Panc1 (cell line): Measurements from ENCODE around the gene GPC6. TPM values are rescaled to one million over a fixed set of nuclear protein-coding genes. Genes with fewer than 3 reads are reported as not detected.

Experiments used
- ATAC-seq: fragments of 200-7000 bp; cut with Tn5 transposase; 2 replicates; pipeline ENCODE4 v1.9.1; 2020; ENCODE audit warnings: mild to moderate bottlenecking, moderate library complexity
- BruUV-seq: library from RNA; stranded (reverse); fragments of 400-500 nt; replicated peaks from 2 replicates; lab custom pipeline; 2021; lab: Mats Ljungman, UMichigan
- CTCF ChIA-PET: fragments of 300-600 bp; sonication (Branson Sonifier 250); formaldehyde crosslinking; loops from one replicate; lab custom pipeline; 2022; ENCODE audit warnings: antibody characterized with exemption; lab: Charles Lee
- POLR2A ChIA-PET: fragments of 300-600 bp; sonication (Branson Sonifier 250); formaldehyde crosslinking; loops from one replicate; lab custom pipeline; 2022; ENCODE audit warnings: antibody characterized with exemption; lab: Charles Lee
- DNase-seq: peaks from one replicate; pipeline ENCODE4 v3.0.0-alpha.2; 2010; ENCODE audit warnings: low read depth, low spot score
- H3K27ac ChIP-seq: 2 replicates; pipeline ENCODE4 v1.5.1; 2011; ENCODE audit warnings: mild to moderate bottlenecking, low read length, inconsistent platforms
- H3K27me3 ChIP-seq: fragments of 200-500 bp; sonication (Bioruptor generic); 2 replicates; pipeline ENCODE4 v1.6.0; 2014; ENCODE audit warnings: low read length, inconsistent platforms; ENCODE audit not compliant: control insufficient read depth, insufficient read depth
- H3K36me3 ChIP-seq: fragments of 200-500 bp; sonication (Bioruptor generic); 2 replicates; pipeline ENCODE4 v1.5.1; 2014; ENCODE audit warnings: inconsistent platforms, mild to moderate bottlenecking, low read length, moderate library complexity; ENCODE audit not compliant: control insufficient read depth, insufficient read depth
- H3K4me1 ChIP-seq: 2 replicates; pipeline ENCODE4 v1.5.1; 2011; ENCODE audit warnings: inconsistent platforms, mild to moderate bottlenecking, low read length, moderate library complexity; ENCODE audit not compliant: control insufficient read depth, insufficient read depth
- H3K4me3 ChIP-seq, 2 experiments: 2 replicates each; pipeline ENCODE4 v1.5.1; 2011 to 2012; ENCODE audit warnings: low read depth in 2 of 2, low read length in 2 of 2, mild to moderate bottlenecking in 2 of 2, inconsistent platforms in 1 of 2, moderate library complexity in 1 of 2
- H3K9me3 ChIP-seq: fragments of 200-500 bp; sonication (Bioruptor generic); 2 replicates; pipeline ENCODE4 v1.5.1; 2014; ENCODE audit warnings: low read depth, mild to moderate bottlenecking, inconsistent platforms, low read length, moderate library complexity; ENCODE audit not compliant: control insufficient read depth, insufficient read depth
- POLR2AphosphoS5 ChIP-seq: IDR thresholded peaks from 2 replicates; pipeline ENCODE4 v1.6.1; 2012; ENCODE audit warnings: mild to moderate bottlenecking, low read depth, low read length, moderate library complexity
- SIN3A ChIP-seq: IDR thresholded peaks from 2 replicates; pipeline ENCODE4 v1.6.1; 2012; ENCODE audit warnings: low read depth, mild to moderate bottlenecking, low read length, moderate library complexity, borderline replicate concordance; ENCODE audit not compliant: insufficient read depth
- TCF7L2 ChIP-seq: IDR thresholded peaks from 2 replicates; pipeline ENCODE4 v1.6.1; 2011; ENCODE audit warnings: mild to moderate bottlenecking, low read depth, low read length, inconsistent platforms
- in situ Hi-C: cut with HindIII; loops from 2 replicates; pipeline ENCODE4 v1.10.0; 2016; ENCODE audit warnings: low sequenced_read_pairs, low pct_unique_long_range_greater_than_20kb
- intact Hi-C: fragments of 100-400 bp; cut with micrococcal nuclease; formaldehyde crosslinking; loops from one replicate; pipeline ENCODE4 v1.10.0; 2022; ENCODE audit not compliant: unreplicated experiment
- total RNA-seq: library from RNA; stranded (reverse); gene quantifications from one replicate; pipeline ENCODE4 v1.2.1, GENCODE V29; 2021; ENCODE audit not compliant: unreplicated experiment
- TF ChIP-seq, protein P1 (sequence below), 2 experiments: IDR thresholded peaks; 2 replicates each; pipeline ENCODE4 v1.6.1; 2011 to 2012; ENCODE audit warnings: low read depth in 2 of 2, control low read depth in 1 of 2, low read length in 1 of 2, mild to moderate bottlenecking in 1 of 2, moderate library complexity in 1 of 2; ENCODE audit not compliant: insufficient read depth in 1 of 2
- TF ChIP-seq, protein P2 (sequence below): fragments of 450-650 bp; IDR thresholded peaks from 2 replicates; pipeline ENCODE4 v1.5.1; 2017; ENCODE audit warnings: mild to moderate bottlenecking

Gene GPC6
- total RNA-seq, 1 experiment from 2014 or later, result 4.8 TPM

DNA sequence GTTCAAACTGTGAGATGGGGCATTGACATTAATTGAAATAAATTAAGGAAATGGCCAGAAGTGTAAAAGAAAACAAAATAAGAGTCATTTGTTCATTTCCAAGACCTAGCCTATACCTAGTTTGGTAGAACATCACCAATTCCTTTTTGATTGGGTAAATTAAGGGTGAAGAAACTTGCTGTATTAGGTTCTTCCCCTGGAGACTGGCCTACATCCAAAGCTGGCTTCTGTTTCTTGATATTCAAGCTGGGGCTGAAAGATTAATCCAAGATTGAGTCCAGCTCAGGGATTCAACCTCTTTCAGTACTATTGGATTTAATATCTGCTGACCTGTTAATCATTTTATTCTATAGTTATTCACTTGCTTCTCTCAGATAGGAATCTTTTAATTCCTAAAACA lies 183.2 kb downstream of the GPC6 start:
- POLR2A ChIA-PET, result no interaction called here
- Histone ChIP-seq H3K9me3 (no peaks in the 10 kb centered on the region), H3K4me1 (no peaks in the 10 kb centered on the region), H3K27me3 (no peaks in the 10 kb centered on the region), H3K27ac (no peak overlapping the region), H3K36me3 (no peaks in the 10 kb centered on the region), H3K4me3 (no peak overlapping the region)
- BruUV-seq, result no TSS peak
- intact Hi-C loops (no loop called here), in situ Hi-C loops (no loop called here)
- no peak for ATAC-seq
- TF ChIP-seq POLR2AphosphoS5 (no peak), TCF7L2 (no peak), SIN3A (no peak)
- TF ChIP-seq, protein P1, sequence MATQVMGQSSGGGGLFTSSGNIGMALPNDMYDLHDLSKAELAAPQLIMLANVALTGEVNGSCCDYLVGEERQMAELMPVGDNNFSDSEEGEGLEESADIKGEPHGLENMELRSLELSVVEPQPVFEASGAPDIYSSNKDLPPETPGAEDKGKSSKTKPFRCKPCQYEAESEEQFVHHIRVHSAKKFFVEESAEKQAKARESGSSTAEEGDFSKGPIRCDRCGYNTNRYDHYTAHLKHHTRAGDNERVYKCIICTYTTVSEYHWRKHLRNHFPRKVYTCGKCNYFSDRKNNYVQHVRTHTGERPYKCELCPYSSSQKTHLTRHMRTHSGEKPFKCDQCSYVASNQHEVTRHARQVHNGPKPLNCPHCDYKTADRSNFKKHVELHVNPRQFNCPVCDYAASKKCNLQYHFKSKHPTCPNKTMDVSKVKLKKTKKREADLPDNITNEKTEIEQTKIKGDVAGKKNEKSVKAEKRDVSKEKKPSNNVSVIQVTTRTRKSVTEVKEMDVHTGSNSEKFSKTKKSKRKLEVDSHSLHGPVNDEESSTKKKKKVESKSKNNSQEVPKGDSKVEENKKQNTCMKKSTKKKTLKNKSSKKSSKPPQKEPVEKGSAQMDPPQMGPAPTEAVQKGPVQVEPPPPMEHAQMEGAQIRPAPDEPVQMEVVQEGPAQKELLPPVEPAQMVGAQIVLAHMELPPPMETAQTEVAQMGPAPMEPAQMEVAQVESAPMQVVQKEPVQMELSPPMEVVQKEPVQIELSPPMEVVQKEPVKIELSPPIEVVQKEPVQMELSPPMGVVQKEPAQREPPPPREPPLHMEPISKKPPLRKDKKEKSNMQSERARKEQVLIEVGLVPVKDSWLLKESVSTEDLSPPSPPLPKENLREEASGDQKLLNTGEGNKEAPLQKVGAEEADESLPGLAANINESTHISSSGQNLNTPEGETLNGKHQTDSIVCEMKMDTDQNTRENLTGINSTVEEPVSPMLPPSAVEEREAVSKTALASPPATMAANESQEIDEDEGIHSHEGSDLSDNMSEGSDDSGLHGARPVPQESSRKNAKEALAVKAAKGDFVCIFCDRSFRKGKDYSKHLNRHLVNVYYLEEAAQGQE (IDR thresholded peaks at IDR 0.05; ENCODE audit: insufficient read depth in 1 of 2, low read depth in 2 of 2, low read length in 1 of 2), result no peak
- TF ChIP-seq, protein P2, sequence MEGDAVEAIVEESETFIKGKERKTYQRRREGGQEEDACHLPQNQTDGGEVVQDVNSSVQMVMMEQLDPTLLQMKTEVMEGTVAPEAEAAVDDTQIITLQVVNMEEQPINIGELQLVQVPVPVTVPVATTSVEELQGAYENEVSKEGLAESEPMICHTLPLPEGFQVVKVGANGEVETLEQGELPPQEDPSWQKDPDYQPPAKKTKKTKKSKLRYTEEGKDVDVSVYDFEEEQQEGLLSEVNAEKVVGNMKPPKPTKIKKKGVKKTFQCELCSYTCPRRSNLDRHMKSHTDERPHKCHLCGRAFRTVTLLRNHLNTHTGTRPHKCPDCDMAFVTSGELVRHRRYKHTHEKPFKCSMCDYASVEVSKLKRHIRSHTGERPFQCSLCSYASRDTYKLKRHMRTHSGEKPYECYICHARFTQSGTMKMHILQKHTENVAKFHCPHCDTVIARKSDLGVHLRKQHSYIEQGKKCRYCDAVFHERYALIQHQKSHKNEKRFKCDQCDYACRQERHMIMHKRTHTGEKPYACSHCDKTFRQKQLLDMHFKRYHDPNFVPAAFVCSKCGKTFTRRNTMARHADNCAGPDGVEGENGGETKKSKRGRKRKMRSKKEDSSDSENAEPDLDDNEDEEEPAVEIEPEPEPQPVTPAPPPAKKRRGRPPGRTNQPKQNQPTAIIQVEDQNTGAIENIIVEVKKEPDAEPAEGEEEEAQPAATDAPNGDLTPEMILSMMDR, result no peak
- DNase-seq, result no peak
- CTCF ChIA-PET, result no interaction called here

DNA sequence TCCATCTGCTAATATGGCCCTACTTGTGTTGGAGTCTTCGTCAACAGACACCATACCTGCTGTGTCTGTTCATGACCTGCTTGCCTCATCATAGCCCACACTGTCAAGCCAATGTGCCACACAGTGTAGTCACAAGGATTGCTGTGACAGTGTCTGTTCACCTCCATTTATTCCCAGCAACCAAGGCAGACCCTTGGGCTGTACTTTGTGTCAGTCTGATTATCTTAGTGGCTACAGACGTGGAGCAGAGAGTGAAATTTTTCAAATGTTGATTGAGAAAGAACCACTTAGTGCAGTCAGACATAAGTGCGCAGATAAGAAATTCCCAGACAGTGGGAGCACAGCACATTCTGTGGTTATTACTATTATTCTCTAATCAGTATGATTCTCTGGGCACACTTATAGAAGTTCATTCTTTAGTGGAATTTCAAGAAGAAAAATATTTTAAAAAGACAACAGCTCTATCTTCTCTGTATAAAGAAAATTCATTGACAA lies 184.6 kb downstream of the GPC6 start:
- H3K27me3 ChIP-seq, result no peaks in the 10 kb centered on the region
- ATAC-seq, result no peak
- H3K36me3 ChIP-seq, result no peaks in the 10 kb centered on the region
- BruUV-seq, result no TSS peak
- no peak overlapping the region for H3K27ac ChIP-seq
- H3K4me1 ChIP-seq, result no peaks in the 10 kb centered on the region
- CTCF ChIA-PET, result no interaction called here
- intact Hi-C loops, result no loop called here
- H3K4me3 ChIP-seq, result no peak overlapping the region
- POLR2A ChIA-PET, result no interaction called here
- no peaks in the 10 kb centered on the region for H3K9me3 ChIP-seq
- in situ Hi-C loops, result no loop called here
- DNase-seq, result no peak
- TF ChIP-seq, protein P1 (IDR thresholded peaks at IDR 0.05; ENCODE audit: insufficient read depth in 1 of 2, low read depth in 2 of 2, low read length in 1 of 2), result no peak
- TF ChIP-seq POLR2AphosphoS5 (no peak), TCF7L2 (no peak)
